ENCODE measurements around the gene CTR9. TPM values are rescaled to one million over a fixed set of nuclear protein-coding genes. Genes with fewer than 3 reads are reported as not detected.
"Not testable (repeated sequence)": the region's sequence is repeated elsewhere in the genome, so short reads cannot be mapped to it uniquely, and the experiment has no call there.

Gene CTR9
- total RNA-seq, 1 donor from 2014 or later = 23.3 TPM

DNA sequence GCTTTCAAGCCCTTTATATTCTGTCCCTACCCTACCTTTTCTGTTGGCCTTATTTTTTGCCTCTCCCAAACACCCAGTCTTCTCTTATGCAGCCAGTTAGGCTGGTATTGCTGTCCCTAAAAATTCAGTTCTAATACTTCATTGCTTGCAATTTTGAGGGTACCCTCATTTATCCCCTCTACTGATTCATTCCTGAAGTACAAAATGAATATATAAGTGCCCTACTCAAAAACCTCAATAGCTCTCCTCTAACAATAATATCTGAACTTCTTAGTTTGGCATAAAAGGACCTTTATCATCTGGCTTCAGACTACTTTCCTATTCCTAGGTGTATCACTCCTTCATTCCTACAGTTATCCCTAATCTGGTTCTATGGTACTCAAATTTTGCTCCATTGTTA, 62.9 kb downstream of the CTR9 start:
- DNase-seq (ENCODE audit: extremely low read depth, low read depth, low spot score) = no peak

DNA sequence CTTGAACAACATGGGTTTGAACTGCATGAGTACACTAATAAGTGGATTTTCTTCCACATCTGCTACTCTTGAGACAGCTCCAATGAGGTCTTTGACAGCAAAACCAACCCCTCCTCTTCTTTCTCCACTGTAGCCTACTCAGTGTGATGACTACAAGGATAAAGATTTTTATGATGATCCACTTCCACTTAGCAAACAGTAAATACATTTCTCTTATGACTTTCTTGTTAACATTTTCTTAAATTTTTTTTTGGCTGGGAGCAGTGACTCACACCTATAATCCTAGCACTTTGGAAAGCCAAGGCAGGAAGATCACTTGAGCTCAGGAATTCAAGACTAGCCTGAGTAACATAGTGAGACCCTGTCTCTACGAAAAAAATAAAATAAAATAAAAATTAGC, 67.5 kb downstream of the CTR9 start:
- no peak for DNase-seq (ENCODE audit: extremely low read depth, low read depth, low spot score)

DNA sequence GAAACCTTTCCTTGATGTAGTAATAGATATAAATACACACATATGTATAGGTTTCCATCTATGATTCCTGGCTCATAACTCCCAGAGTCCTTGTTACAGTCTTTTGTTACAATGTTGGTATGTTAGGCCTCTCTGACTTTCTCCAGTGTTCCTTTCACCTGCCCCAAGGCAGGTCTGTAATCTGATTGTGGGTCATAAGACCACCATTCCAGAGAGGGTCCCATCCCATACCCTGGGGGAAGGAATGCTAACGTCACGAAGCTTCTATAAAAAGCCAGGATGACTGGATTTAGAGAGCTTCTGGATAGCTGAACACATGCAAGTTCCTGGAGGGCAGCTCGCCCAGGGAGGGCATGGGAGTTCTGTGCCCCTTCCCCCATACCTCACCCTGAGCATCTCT, 71.4 kb downstream of the CTR9 start:
- DNase-seq (ENCODE audit: extremely low read depth, low read depth, low spot score) = not testable (repeated sequence)

- no peak for DNase-seq (ENCODE audit: extremely low read depth, low read depth, low spot score)
Observed at GRCh38 chr11:10823152-10823579, 72.1 kb downstream of the CTR9 start.

DNA sequence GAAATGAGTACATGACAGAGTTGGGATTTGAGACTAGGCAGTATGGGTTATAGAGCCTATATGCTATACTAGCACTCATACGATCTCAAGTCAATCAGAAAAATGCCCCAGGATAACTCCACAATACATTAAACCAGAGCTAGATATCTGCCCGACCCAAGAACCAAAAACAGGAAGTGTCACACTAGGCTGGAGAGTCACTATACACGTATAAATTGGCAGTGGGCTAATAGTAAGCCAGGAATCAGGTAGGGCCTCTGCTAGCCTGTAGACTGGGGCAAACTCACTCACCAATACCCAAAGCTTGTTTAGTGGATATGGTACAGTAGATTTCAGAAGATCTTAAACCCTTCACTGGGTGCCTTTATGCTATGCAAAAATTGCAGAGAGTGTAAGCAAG, 73.8 kb downstream of the CTR9 start:
- DNase-seq (ENCODE audit: extremely low read depth, low read depth, low spot score) = no peak

- no peak for DNase-seq (ENCODE audit: extremely low read depth, low read depth, low spot score)
Observed at GRCh38 chr11:10828402-10828801, 77.4 kb downstream of the CTR9 start.

GRCh38 chr11:10829139-10829538, 78.1 kb downstream of the CTR9 start:
- no peak for DNase-seq (ENCODE audit: extremely low read depth, low read depth, low spot score)

Other genes starting within 250 kb of the CTR9 start
- gene RNF141, start 210.1 kb upstream of the CTR9 start, total RNA-seq = 27.2 and 32.1 TPM in 2 replicates
- gene LYVE1, start 182.6 kb upstream of the CTR9 start, total RNA-seq = 254 and 616 TPM in 2 replicates
- gene IRAG1, start 57.5 kb upstream of the CTR9 start, total RNA-seq = 0.29 and 1.4 TPM in 2 replicates
- 611 and 682 TPM in 2 replicates for gene EIF4G2, start 57.7 kb downstream of the CTR9 start, total RNA-seq
- gene ZBED5, start 106.8 kb downstream of the CTR9 start, total RNA-seq = 18.1 and 21.2 TPM in 2 replicates